Esophagus squamous epithelium (tissue), 5 donors: ENCODE results near the gene CCDC85C. TPM values are rescaled to one million over a fixed set of nuclear protein-coding genes. Genes with fewer than 3 reads are reported as not detected.

ENCODE experiments used
- DNase-seq: peaks from one replicate; lab custom pipeline; 2025; lab: John Stamatoyannopoulos, UW
- H3K27ac ChIP-seq, 4 donors: fragments of 200-600 bp; sonication (generic); one replicate each; pipeline ENCODE4 v1.5.1; 2016 to 2019; ENCODE audit warnings: mild to moderate bottlenecking in 1 of 4
- H3K27me3 ChIP-seq, 4 donors: fragments of 200-600 bp; sonication (generic); 1 replicate in 3 of 4; 2 replicates in 1 of 4; pipeline versions ENCODE4 v1.5.1 to v1.6.0; 2017 to 2021; ENCODE audit warnings: antibody characterized with exemption in 1 of 4
- H3K36me3 ChIP-seq, 3 donors: fragments of 200-600 bp; sonication (generic); one replicate each; pipeline ENCODE4 v1.5.1; 2016 to 2019
- H3K4me1 ChIP-seq, 3 donors: fragments of 200-600 bp; sonication (generic); one replicate each; pipeline ENCODE4 v1.5.1; 2017 to 2019
- H3K4me3 ChIP-seq, 4 donors: fragments of 200-600 bp; sonication (generic); 1 replicate in 3 of 4; 2 replicates in 1 of 4; pipeline ENCODE4 v1.5.1; 2016 to 2019; ENCODE audit warnings: mild to moderate bottlenecking in 2 of 4, moderate library complexity in 1 of 4
- H3K9me3 ChIP-seq, 3 donors: fragments of 200-600 bp; sonication (generic); one replicate each; pipeline ENCODE4 v1.5.1; 2016 to 2019
- CTCF ChIP-seq, 6 experiments: fragments of 450-650 bp in 4 of 6; fragments of 200-600 bp in 2 of 6; sonication (generic) in 2 of 6; IDR thresholded peaks; one replicate each; pipeline ENCODE4 v1.5.1; 2016 to 2019; ENCODE audit warnings: antibody characterized with exemption in 6 of 6, mild to moderate bottlenecking in 4 of 6, moderate library complexity in 4 of 6
- POLR2A ChIP-seq, 4 donors: fragments of 450-650 bp; IDR thresholded peaks; one replicate each; pipeline ENCODE4 v1.6.1; 2017; ENCODE audit warnings: antibody characterized with exemption in 4 of 4, mild to moderate bottlenecking in 4 of 4, moderate library complexity in 3 of 4
- WGBS, 2 donors: methylation state at CpG; one replicate each; pipeline ENCODE4 v1.1.5; 2018; 5-methylcytosine and 5-hydroxymethylcytosine counted together
- intact Hi-C: fragments of 100-400 bp; cut with DNase I; formaldehyde crosslinking; loops from one replicate; pipeline ENCODE4 v1.15.0; 2022
- total RNA-seq, 4 donors: library from RNA; depleted of rRNA; stranded (reverse); fragments of >200 nt; gene quantifications; one replicate each; pipeline ENCODE4 v1.1.0, GENCODE V29; 2016
- donor health status: DM: yes; HTN: yes; CAD: no.

Gene CCDC85C
- total RNA-seq, 4 donors from 2014 or later = 23.4 to 52.0 (median 27.1) TPM

- DNase-seq = no peak
- H3K9me3 ChIP-seq = no peaks in the 10 kb centered on the region
- intact Hi-C loops = no loop called here
Measured at GRCh38 chr14:99573000-99573330, 31.0 kb downstream of the CCDC85C start.

GRCh38 chr14:99572173-99572999 lies 31.6 kb downstream of the CCDC85C start:
- no peaks in the 10 kb centered on the region for H3K9me3 ChIP-seq
- no peaks in the 10 kb centered on the region for H3K36me3 ChIP-seq
- 61 to 70% methylated on average over 5 to 9 of the region's 18 CpGs for WGBS, 2 donors
- TF ChIP-seq POLR2A (IDR thresholded peaks at IDR 0.05) (no peak), CTCF (IDR thresholded peaks at IDR 0.05) (no peak)
- H3K4me3 ChIP-seq = no peak overlapping the region
- intact Hi-C loops = no loop called here
- peak overlapping the region in 3 of 4 donors; percentile 64 to 97 (median 76) for H3K27ac ChIP-seq
- H3K27me3 ChIP-seq = no peaks in the 10 kb centered on the region
- DNase-seq = no peak
- peaks cover 57 to 99% (median 76%) of the 10 kb centered on the region in 3 donors for H3K4me1 ChIP-seq

More at GRCh38 chr14:99573000-99573330, 31.0 kb downstream of the CCDC85C start:
- Histone ChIP-seq H3K27ac (peak overlapping the region in 3 of 4 donors; percentile 64 to 97 (median 76)), H3K4me3 (no peak overlapping the region), H3K36me3 (no peaks in the 10 kb centered on the region), H3K4me1 (peaks cover 57 to 100% (median 81%) of the 10 kb centered on the region in 3 donors), H3K27me3 (no peaks in the 10 kb centered on the region)
- WGBS, 2 donors = 72 to 100% methylated on average over 2 to 13 of the region's 16 CpGs
- TF ChIP-seq CTCF (IDR thresholded peaks at IDR 0.05) (no peak), POLR2A (IDR thresholded peaks at IDR 0.05) (no peak)

- 41 to 52% methylated on average over 6 to 9 of the region's 10 CpGs for WGBS, 2 donors
- Histone ChIP-seq H3K4me3 (no peak overlapping the region), H3K27me3 (no peaks in the 10 kb centered on the region), H3K9me3 (no peaks in the 10 kb centered on the region), H3K36me3 (no peaks in the 10 kb centered on the region), H3K4me1 (peaks cover 55 to 99% (median 74%) of the 10 kb centered on the region in 3 donors), H3K27ac (peak overlapping the region in 3 of 4 donors; percentile 64 to 97 (median 76))
- intact Hi-C loops = no loop called here
- no peak for TF ChIP-seq CTCF (IDR thresholded peaks at IDR 0.05)
- no peak for TF ChIP-seq POLR2A (IDR thresholded peaks at IDR 0.05)
- no peak for DNase-seq
Measured at GRCh38 chr14:99571303-99571986, 32.6 kb downstream of the CCDC85C start.

- no peaks in the 10 kb centered on the region for H3K36me3 ChIP-seq
- no peak for TF ChIP-seq CTCF (IDR thresholded peaks at IDR 0.05)
- no peak for DNase-seq
- peak overlapping the region in 3 of 4 donors; percentile 64 to 97 (median 76) for H3K27ac ChIP-seq
- intact Hi-C loops = no loop called here
- peaks cover 54 to 99% (median 74%) of the 10 kb centered on the region in 3 donors for H3K4me1 ChIP-seq
- WGBS, 2 donors = 68 to 92% methylated on average over 2 to 6 of the region's 12 CpGs
- no peak overlapping the region for H3K4me3 ChIP-seq
- no peaks in the 10 kb centered on the region for H3K27me3 ChIP-seq
- H3K9me3 ChIP-seq = no peaks in the 10 kb centered on the region
Measured at GRCh38 chr14:99570544-99571302, 33.3 kb downstream of the CCDC85C start.
